Common myeloid progenitor, CD34-positive (primary cell): ENCODE measurements around the gene FLRT2.

ENCODE experiments used
- CTCF ChIA-PET: fragments of 350-600 bp; sonication (Branson Sonifier 250); formaldehyde crosslinking; loops from one replicate; lab custom pipeline; 2021; ENCODE audit warnings: antibody characterized with exemption; lab: Charles Lee
- POLR2A ChIA-PET: fragments of 350-600 bp; sonication (Branson Sonifier 250); formaldehyde crosslinking; loops from one replicate; lab custom pipeline; 2021; ENCODE audit warnings: antibody characterized with exemption; lab: Charles Lee
- DNase-seq, 3 donors: peaks; one replicate each; pipeline versions ENCODE4 v3.0.0 to v3.0.0-alpha.2; 2013
- H3K27ac ChIP-seq, 2 experiments: 1 replicate in 1 of 2; 2 replicates in 1 of 2; pipeline ENCODE4 v1.7.0; 2013; ENCODE audit warnings: inconsistent platforms in 2 of 2, low read length in 2 of 2, mild to moderate bottlenecking in 2 of 2, low read depth in 1 of 2, moderate library complexity in 1 of 2; ENCODE audit not compliant: severe bottlenecking in 2 of 2, insufficient read depth in 1 of 2, poor library complexity in 1 of 2
- H3K27me3 ChIP-seq, 5 experiments: replicated peaks in 2 of 5; 1 replicate in 3 of 5; 2 replicates in 2 of 5; pipeline versions ENCODE4 v1.6.1 to v1.7.0; 2013; ENCODE audit warnings: low read length in 4 of 5, mild to moderate bottlenecking in 2 of 5, moderate library complexity in 2 of 5, inconsistent platforms in 1 of 5; ENCODE audit not compliant: insufficient read depth in 5 of 5, control insufficient read depth in 4 of 5
- H3K36me3 ChIP-seq, 4 experiments: 1 replicate in 2 of 4; 2 replicates in 2 of 4; pipeline versions ENCODE4 v1.6.1 to v1.7.0; 2013; ENCODE audit warnings: low read length in 3 of 4, control low read depth in 1 of 4, mild to moderate bottlenecking in 1 of 4; ENCODE audit not compliant: control insufficient read depth in 4 of 4, insufficient read depth in 4 of 4
- H3K4me1 ChIP-seq, 4 experiments: 1 replicate in 3 of 4; 2 replicates in 1 of 4; pipeline versions ENCODE4 v1.6.1 to v1.7.1; 2013; ENCODE audit warnings: low read length in 3 of 4, mild to moderate bottlenecking in 3 of 4, control low read depth in 1 of 4, inconsistent platforms in 1 of 4, moderate library complexity in 1 of 4; ENCODE audit not compliant: control insufficient read depth in 4 of 4, insufficient read depth in 4 of 4; ENCODE audit errors: control extremely low read depth in 1 of 4
- H3K4me3 ChIP-seq, 7 experiments: 1 replicate in 4 of 7; 2 replicates in 3 of 7; pipeline versions ENCODE4 v1.5.1 to v1.7.0; 2013; ENCODE audit warnings: mild to moderate bottlenecking in 7 of 7, low read length in 6 of 7, moderate library complexity in 6 of 7, inconsistent platforms in 2 of 7, low read depth in 2 of 7, control low read depth in 1 of 7; ENCODE audit not compliant: insufficient read depth in 4 of 7, control insufficient read depth in 1 of 7; ENCODE audit errors: extremely low read depth in 1 of 7
- H3K9me3 ChIP-seq, 5 experiments: 1 replicate in 4 of 5; 2 replicates in 1 of 5; pipeline versions ENCODE4 v1.6.1 to v1.7.1; 2013; ENCODE audit warnings: low read length in 4 of 5, mild to moderate bottlenecking in 2 of 5, inconsistent platforms in 1 of 5, low read depth in 1 of 5, moderate library complexity in 1 of 5; ENCODE audit not compliant: control insufficient read depth in 4 of 5, insufficient read depth in 2 of 5; ENCODE audit errors: control extremely low read depth in 1 of 5
- WGBS: methylation state at CpG from one replicate; pipeline ENCODE4 v1.1.5; 2013; ENCODE audit not compliant: insufficient coverage; 5-methylcytosine and 5-hydroxymethylcytosine counted together

FLRT2 gene

GRCh38 chr14:85675957-85676356, 146.0 kb downstream of the FLRT2 start:
- Histone ChIP-seq H3K27ac (no peak overlapping the region), H3K4me1 (no peaks in the 10 kb centered on the region), H3K27me3 (no peaks in the 10 kb centered on the region), H3K4me3 (no peak overlapping the region), H3K36me3 (no peaks in the 10 kb centered on the region), H3K9me3 (no peaks in the 10 kb centered on the region)
- 96% methylated on average over 6 of the region's 6 CpGs for WGBS
- POLR2A ChIA-PET, result no interaction called here
- DNase-seq, result no peak
- CTCF ChIA-PET, result no interaction called here

GRCh38 chr14:85686908-85687307, 157.0 kb downstream of the FLRT2 start:
- H3K4me3 ChIP-seq, result no peak overlapping the region
- no peaks in the 10 kb centered on the region for H3K9me3 ChIP-seq
- no peaks in the 10 kb centered on the region for H3K36me3 ChIP-seq
- no CpG with 5 or more reads among the region's 1 CpG for WGBS
- CTCF ChIA-PET, result no interaction called here
- no peaks in the 10 kb centered on the region for H3K4me1 ChIP-seq
- DNase-seq, result no peak
- no peaks in the 10 kb centered on the region for H3K27me3 ChIP-seq
- H3K27ac ChIP-seq, result no peak overlapping the region
- POLR2A ChIA-PET, result no interaction called here

- POLR2A ChIA-PET, result no interaction called here
- Histone ChIP-seq H3K4me3 (no peak overlapping the region), H3K9me3 (no peaks in the 10 kb centered on the region), H3K27me3 (no peaks in the 10 kb centered on the region), H3K36me3 (no peaks in the 10 kb centered on the region), H3K27ac (no peak overlapping the region), H3K4me1 (no peaks in the 10 kb centered on the region)
- CTCF ChIA-PET, result no interaction called here
- WGBS, result no CpG with 5 or more reads among the region's 1 CpG
- no peak for DNase-seq
These were observed 157.5 kb downstream of the FLRT2 start for GRCh38 chr14:85687456-85687855.

- ChIA-PET CTCF (no interaction called here), POLR2A (no interaction called here)
- no peak overlapping the region for H3K4me3 ChIP-seq
- H3K27ac ChIP-seq, result no peak overlapping the region
- DNase-seq, result no peak
- H3K36me3 ChIP-seq, result no peaks in the 10 kb centered on the region
- H3K27me3 ChIP-seq, result no peaks in the 10 kb centered on the region
- no CpG with 5 or more reads among the region's 1 CpG for WGBS
- H3K4me1 ChIP-seq, result no peaks in the 10 kb centered on the region
- H3K9me3 ChIP-seq, result no peaks in the 10 kb centered on the region
These were observed 158.1 kb downstream of the FLRT2 start for GRCh38 chr14:85688006-85688405.

- no peak overlapping the region for H3K4me3 ChIP-seq
- DNase-seq, result no peak
- no peaks in the 10 kb centered on the region for H3K36me3 ChIP-seq
- no peak overlapping the region for H3K27ac ChIP-seq
- no peaks in the 10 kb centered on the region for H3K27me3 ChIP-seq
- 100% methylated on average over 1 of the region's 2 CpGs for WGBS
- ChIA-PET CTCF (no interaction called here), POLR2A (no interaction called here)
- no peaks in the 10 kb centered on the region for H3K9me3 ChIP-seq
- no peaks in the 10 kb centered on the region for H3K4me1 ChIP-seq
These were observed 165.4 kb downstream of the FLRT2 start for GRCh38 chr14:85695300-85695699.

GRCh38 chr14:85701116-85701515, 171.2 kb downstream of the FLRT2 start:
- Histone ChIP-seq H3K4me1 (peaks cover 0 to 3% (median 0%) of the 10 kb centered on the region in 4 experiments), H3K27me3 (no peaks in the 10 kb centered on the region), H3K27ac (no peak overlapping the region), H3K9me3 (no peaks in the 10 kb centered on the region), H3K4me3 (no peak overlapping the region), H3K36me3 (no peaks in the 10 kb centered on the region)
- WGBS, result 92% methylated on average over 6 of the region's 6 CpGs
- peak in 1 of 3 donors; percentile 3 for DNase-seq
- ChIA-PET POLR2A (no interaction called here), CTCF (no interaction called here)

- peak in 2 of 3 donors; percentile 19 to 33 for DNase-seq
- Histone ChIP-seq H3K27ac (no peak overlapping the region), H3K4me3 (no peak overlapping the region), H3K27me3 (no peaks in the 10 kb centered on the region), H3K9me3 (no peaks in the 10 kb centered on the region), H3K4me1 (peaks cover 0 to 3% (median 0%) of the 10 kb centered on the region in 4 experiments), H3K36me3 (no peaks in the 10 kb centered on the region)
- whole genome bisulfite sequencing, result 10% methylated on average over 2 of the region's 3 CpGs
- POLR2A ChIA-PET, result no interaction called here
- CTCF ChIA-PET, result interaction anchor here (0.9 kb wide), 1 partner anchor 8 kb away, joined by 4 read pairs; no protein-coding TSS in a partner anchor
These were observed 171.8 kb downstream of the FLRT2 start for GRCh38 chr14:85701763-85702162.
